Right lobe of liver (tissue), 6 donors: Measurements from ENCODE around the gene LDB3. TPM values are rescaled to one million over a fixed set of nuclear protein-coding genes. Genes with fewer than 3 reads are reported as not detected.

ENCODE experiments used
- ATAC-seq, 4 donors: fragments of 200-7000 bp; cut with Tn5 transposase; one replicate each; pipeline ENCODE4 v1.9.1; 2020; ENCODE audit warnings: mild to moderate bottlenecking in 4 of 4, moderate library complexity in 4 of 4
- DNase-seq, 3 donors: peaks; one replicate each; pipeline ENCODE4 v3.0.0-alpha.2; 2020
- H3K27ac ChIP-seq, 3 donors: fragments of 200-600 bp; one replicate each; pipeline ENCODE4 v1.8.0; 2022
- H3K27me3 ChIP-seq, 2 donors: fragments of 200-600 bp; one replicate each; pipeline ENCODE4 v1.8.0; 2022
- H3K36me3 ChIP-seq, 4 donors: fragments of 200-600 bp; sonication (generic) in 1 of 4; one replicate each; pipeline versions ENCODE4 v1.5.1 to v1.8.0; 2017 to 2022; ENCODE audit warnings: control low read depth in 1 of 4
- H3K4me1 ChIP-seq, 4 donors: fragments of 200-600 bp; sonication (generic) in 1 of 4; one replicate each; pipeline versions ENCODE4 v1.5.1 to v1.8.0; 2017 to 2022; ENCODE audit warnings: control low read depth in 1 of 4
- H3K4me3 ChIP-seq, 3 donors: fragments of 200-600 bp; one replicate each; pipeline ENCODE4 v1.8.0; 2022
- H3K9me3 ChIP-seq, 4 donors: fragments of 200-600 bp; sonication (generic) in 1 of 4; one replicate each; pipeline versions ENCODE4 v1.5.1 to v1.8.0; 2017 to 2022; ENCODE audit warnings: control low read depth in 1 of 4
- POLR2A ChIP-seq: fragments of 450-650 bp; IDR thresholded peaks from one replicate; pipeline ENCODE4 v1.6.1; 2017; ENCODE audit warnings: antibody characterized with exemption, mild to moderate bottlenecking
- WGBS: methylation state at CpG from one replicate; pipeline ENCODE4 v1.1.6; 2018; ENCODE audit warnings: low coverage, low lambda C conversion rate; ENCODE audit not compliant: insufficient coverage; ENCODE audit errors: missing lambda C conversion rate; 5-methylcytosine and 5-hydroxymethylcytosine counted together
- intact Hi-C, 2 donors: fragments of 100-400 bp; cut with DNase I; formaldehyde crosslinking; loops; one replicate each; pipeline versions ENCODE4 v1.11.2 to v1.14.1; 2022
- total RNA-seq, 6 experiments: library from RNA; depleted of rRNA in 2 of 6; stranded (reverse); fragments of >200 nt in 2 of 6; fragmentation: NEBNext Ultra II Directional in 3 of 6; extraction: Animal tissue kit (Norgen Biotek cat#: 25700) in 3 of 6; gene quantifications; one replicate each; pipeline versions ENCODE4 v1.1.0 to v1.2.4, GENCODE V29; 2016 to 2023
- TF ChIP-seq, protein P1 (sequence below), 4 donors: fragments of 200-600 bp in 3 of 4; fragments of 450-650 bp in 1 of 4; IDR thresholded peaks; one replicate each; pipeline versions ENCODE4 v1.5.1 to v1.8.0; 2016 to 2022; ENCODE audit warnings: antibody characterized with exemption in 4 of 4, mild to moderate bottlenecking in 2 of 4
- donor health status: DM: no; HTN: yes; CAD: no.
- donor health status: DM: no; HTN: no; CAD: no.
- donor health status: DM: no; HTN: no; CAD: no.
- donor health status: DM: no; HTN: yes; CAD: no.
- donor health status: DM: no; HTN: yes; CAD: no.

LDB3 gene
- total RNA-seq, 6 experiments from 2014 or later = 0.07 to 0.29 (median 0.12) TPM

GRCh38 chr10:86729677-86730076, 61.4 kb downstream of the LDB3 start:
- Histone ChIP-seq H3K4me3 (no peak overlapping the region), H3K36me3 (no peaks in the 10 kb centered on the region), H3K27me3 (no peaks in the 10 kb centered on the region), H3K9me3 (no peaks in the 10 kb centered on the region), H3K4me1 (peaks cover 0 to 22% (median 1%) of the 10 kb centered on the region in 4 donors), H3K27ac (no peak overlapping the region)
- ATAC-seq (peak in 1 of 4 donors; percentile 24), DNase-seq (no peak)
- WGBS = 100% methylated on average over 1 of the region's 1 CpG
- TF ChIP-seq, protein P1, sequence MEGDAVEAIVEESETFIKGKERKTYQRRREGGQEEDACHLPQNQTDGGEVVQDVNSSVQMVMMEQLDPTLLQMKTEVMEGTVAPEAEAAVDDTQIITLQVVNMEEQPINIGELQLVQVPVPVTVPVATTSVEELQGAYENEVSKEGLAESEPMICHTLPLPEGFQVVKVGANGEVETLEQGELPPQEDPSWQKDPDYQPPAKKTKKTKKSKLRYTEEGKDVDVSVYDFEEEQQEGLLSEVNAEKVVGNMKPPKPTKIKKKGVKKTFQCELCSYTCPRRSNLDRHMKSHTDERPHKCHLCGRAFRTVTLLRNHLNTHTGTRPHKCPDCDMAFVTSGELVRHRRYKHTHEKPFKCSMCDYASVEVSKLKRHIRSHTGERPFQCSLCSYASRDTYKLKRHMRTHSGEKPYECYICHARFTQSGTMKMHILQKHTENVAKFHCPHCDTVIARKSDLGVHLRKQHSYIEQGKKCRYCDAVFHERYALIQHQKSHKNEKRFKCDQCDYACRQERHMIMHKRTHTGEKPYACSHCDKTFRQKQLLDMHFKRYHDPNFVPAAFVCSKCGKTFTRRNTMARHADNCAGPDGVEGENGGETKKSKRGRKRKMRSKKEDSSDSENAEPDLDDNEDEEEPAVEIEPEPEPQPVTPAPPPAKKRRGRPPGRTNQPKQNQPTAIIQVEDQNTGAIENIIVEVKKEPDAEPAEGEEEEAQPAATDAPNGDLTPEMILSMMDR (IDR thresholded peaks at IDR 0.05) = no peak
- TF ChIP-seq POLR2A = no peak
- intact Hi-C loops = no loop called here

DNA sequence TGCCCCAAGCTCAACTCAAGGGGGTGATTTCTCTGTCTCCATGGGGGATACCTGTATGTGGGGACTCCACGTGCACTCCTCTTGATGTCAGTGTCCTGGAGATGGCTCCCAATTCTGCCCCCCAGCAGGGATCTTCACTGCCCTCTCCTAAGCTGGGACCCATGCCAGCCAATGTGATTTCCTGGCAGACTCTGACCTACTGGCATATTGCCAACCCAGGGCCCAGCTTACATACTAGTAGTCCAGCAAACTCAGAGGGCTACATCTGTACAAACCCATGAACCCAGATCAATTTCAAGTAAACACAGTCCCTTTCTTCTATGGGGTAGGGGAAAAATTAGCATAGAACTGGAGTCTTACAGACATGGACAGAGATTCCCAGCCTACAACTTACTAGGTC, 61.9 kb downstream of the LDB3 start:
- DNase-seq (peak; percentile 55 to 70 (median 66)), ATAC-seq (peak; percentile 78 to 89 (median 86))
- H3K27ac ChIP-seq = no peak overlapping the region
- intact Hi-C loops = no loop called here
- H3K4me3 ChIP-seq = no peak overlapping the region
- TF ChIP-seq, protein P1 (IDR thresholded peaks at IDR 0.05) = no peak
- TF ChIP-seq POLR2A = no peak
- no peaks in the 10 kb centered on the region for H3K36me3 ChIP-seq
- 56% methylated on average over 1 of the region's 1 CpG for WGBS
- H3K27me3 ChIP-seq = no peaks in the 10 kb centered on the region
- H3K4me1 ChIP-seq = peaks cover 0 to 22% (median 1%) of the 10 kb centered on the region in 4 donors
- H3K9me3 ChIP-seq = no peaks in the 10 kb centered on the region

DNA sequence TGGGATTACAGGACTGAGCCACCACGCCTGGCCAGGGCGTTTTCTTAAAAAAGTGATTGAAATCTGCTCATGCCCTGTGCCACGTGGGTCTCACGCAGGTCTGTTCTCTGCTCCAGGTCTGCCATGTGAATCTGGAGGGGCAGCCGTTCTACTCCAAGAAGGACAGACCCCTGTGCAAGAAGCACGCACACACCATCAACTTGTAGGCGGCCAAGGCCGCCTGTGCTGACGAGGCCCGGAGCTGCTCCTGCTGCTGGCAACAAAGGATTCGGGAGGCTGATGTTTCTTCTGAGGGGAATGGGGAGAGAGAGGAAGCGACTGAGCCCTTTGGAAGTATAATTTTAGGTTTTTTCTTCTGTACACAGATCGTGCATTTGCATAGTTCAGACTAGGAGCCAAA, 64.5 kb downstream of the LDB3 start:
- intact Hi-C loops = no loop called here
- no peak for ATAC-seq
- H3K27ac ChIP-seq = no peak overlapping the region
- no peak for DNase-seq
- H3K27me3 ChIP-seq = no peaks in the 10 kb centered on the region
- H3K4me3 ChIP-seq = no peak overlapping the region
- 91% methylated on average over 4 of the region's 13 CpGs for WGBS
- TF ChIP-seq, protein P1 (IDR thresholded peaks at IDR 0.05) = no peak
- TF ChIP-seq POLR2A = no peak
- no peaks in the 10 kb centered on the region for H3K36me3 ChIP-seq
- no peaks in the 10 kb centered on the region for H3K9me3 ChIP-seq
- H3K4me1 ChIP-seq = peaks cover 0 to 22% (median 1%) of the 10 kb centered on the region in 4 donors

- H3K27me3 ChIP-seq = no peaks in the 10 kb centered on the region
- H3K4me1 ChIP-seq = peaks cover 0 to 22% (median 1%) of the 10 kb centered on the region in 4 donors
- intact Hi-C loops = no loop called here
- no peak overlapping the region for H3K4me3 ChIP-seq
- whole genome bisulfite sequencing = 65% methylated on average over 3 of the region's 8 CpGs
- ATAC-seq (no peak), DNase-seq (no peak)
- TF ChIP-seq, protein P1 (IDR thresholded peaks at IDR 0.05) = no peak
- no peak for TF ChIP-seq POLR2A
- no peaks in the 10 kb centered on the region for H3K9me3 ChIP-seq
- H3K36me3 ChIP-seq = no peaks in the 10 kb centered on the region
- no peak overlapping the region for H3K27ac ChIP-seq
Observed at GRCh38 chr10:86733260-86733671, 65.0 kb downstream of the LDB3 start.
